ENCODE data around the gene RALGPS1.

Gene RALGPS1

GRCh38 chr9:127181595-127182190, 267.1 kb downstream of the RALGPS1 start:
- in situ Hi-C loops (cut with MboI; ENCODE audit: low sequenced_read_pairs): no loop called here

GRCh38 chr9:127182901-127183746, 268.5 kb downstream of the RALGPS1 start:
- in situ Hi-C loops (cut with MboI; ENCODE audit: low sequenced_read_pairs): no loop called here

DNA sequence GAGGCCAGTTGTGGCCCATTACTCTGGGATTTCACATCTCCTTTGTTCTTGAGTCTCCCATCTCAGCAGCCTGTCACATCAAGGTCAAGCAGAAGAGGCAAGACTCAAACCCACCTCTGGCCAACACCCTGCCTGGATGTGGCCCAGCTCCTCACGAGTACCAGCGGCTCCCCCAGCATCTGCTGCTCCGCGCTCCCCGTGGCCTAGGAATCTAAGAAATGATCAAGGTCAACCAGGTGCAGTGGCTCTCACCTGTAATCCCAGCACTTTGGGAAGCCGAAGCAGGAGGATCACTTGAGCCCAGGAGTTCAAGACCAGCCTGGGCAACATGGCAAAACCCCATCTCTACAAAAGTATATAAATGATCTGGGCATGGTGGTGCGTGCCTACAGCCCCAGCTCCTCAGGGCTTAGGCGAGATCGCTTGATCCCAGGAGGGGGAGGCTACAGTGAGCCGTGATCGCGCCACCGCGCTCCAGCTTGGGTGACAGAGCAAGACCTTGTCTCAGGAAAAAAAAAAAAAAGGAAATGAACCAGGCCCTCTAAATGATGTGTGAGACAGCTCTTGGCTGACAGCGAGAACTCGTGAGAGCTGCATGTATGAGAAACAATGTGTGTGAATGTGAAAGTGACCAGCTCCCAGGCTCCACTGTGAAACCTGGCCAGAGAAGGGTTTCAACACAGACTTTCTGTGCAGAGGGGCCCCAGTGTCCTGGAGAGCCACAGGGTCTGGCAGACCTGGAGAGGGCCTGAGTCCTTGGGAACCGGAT, 269.4 kb downstream of the RALGPS1 start:
- in situ Hi-C loops (cut with MboI; ENCODE audit: low sequenced_read_pairs): no loop called here

DNA sequence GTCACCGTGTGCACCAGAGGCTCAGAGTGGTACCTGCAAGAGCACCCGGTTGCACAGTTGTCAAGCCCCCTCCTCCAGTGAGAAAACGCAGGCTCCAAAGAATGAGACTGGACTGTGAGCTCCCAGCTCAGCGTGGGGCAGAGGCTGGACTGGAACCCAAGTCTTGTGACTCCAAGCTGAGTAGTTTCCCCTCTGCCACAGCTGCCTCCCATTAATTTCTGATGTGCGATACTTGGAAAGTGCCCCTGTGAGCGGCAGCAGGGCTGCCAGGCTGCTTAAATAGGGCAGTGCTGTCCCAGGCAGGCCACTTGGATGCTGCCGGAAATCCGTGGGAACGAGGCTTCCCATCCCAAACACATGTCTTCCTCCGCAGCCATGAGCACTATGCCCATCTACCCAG, 270.1 kb downstream of the RALGPS1 start:
- in situ Hi-C loops (cut with MboI; ENCODE audit: low sequenced_read_pairs): no loop called here

- in situ Hi-C loops (cut with MboI; ENCODE audit: low sequenced_read_pairs): no loop called here
Measured at GRCh38 chr9:127185181-127185580, 270.6 kb downstream of the RALGPS1 start.

DNA sequence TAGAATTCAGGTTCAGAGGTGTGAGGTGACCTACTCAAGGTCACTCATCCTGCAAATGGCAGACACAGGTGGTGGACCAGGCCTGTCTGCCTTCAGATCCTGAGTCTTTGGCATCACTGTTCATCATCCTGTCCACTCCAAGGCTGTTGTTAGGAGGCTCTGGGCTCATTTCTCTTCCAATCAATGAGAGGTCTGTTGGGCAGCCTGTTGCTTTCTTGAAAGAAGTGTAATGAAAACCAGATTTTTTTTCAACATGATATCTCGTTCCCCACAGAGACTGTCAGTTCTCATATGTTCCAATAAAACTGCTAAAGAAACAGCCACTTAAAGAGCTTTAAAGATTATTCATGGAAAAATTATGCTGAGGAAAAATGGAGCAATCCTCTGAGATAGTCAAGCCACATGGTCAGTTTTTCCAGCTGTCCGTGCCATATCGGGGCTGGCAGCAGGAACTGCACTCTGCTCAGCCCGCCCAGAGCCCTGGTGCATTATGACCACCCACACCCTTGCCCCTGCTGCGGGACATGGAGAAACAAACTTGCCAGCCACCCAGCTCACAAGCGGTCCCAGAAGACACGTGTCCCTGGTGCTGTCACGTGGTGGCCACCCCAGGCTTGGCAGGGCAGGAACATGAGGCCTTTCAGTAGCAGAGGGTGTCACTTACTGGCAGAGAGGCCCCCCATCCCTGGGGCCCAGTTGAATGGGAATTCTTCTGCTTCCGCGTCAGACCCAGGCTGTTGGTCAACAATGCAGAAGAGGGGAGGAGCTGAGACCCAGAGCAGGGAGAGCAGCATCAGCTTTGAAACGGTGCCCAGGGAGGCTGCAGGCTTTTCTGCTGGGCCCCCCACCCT, 271.6 kb downstream of the RALGPS1 start:
- in situ Hi-C loops (cut with MboI; ENCODE audit: low sequenced_read_pairs): no loop called here

DNA sequence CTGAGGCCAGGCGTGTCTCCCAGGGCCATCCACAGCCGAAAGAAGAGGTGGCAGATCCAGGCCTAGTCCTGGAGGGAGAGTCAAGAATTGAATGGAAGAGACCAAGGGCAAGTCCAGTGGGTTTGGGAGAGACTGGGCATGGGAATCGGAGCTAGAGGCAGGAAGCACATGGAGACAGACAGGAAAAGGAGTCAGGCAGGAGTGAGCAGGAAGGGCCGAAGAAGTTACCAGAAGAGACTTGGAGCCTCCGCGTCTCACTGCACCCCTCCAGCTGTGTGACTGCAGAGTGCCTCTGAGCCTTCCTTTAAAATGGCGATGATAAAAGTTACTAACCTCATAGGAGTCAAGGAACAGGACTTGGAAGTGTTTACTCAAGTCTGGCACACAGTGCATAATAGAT, 272.2 kb downstream of the RALGPS1 start:
- in situ Hi-C loops (cut with MboI; ENCODE audit: low sequenced_read_pairs): no loop called here

DNA sequence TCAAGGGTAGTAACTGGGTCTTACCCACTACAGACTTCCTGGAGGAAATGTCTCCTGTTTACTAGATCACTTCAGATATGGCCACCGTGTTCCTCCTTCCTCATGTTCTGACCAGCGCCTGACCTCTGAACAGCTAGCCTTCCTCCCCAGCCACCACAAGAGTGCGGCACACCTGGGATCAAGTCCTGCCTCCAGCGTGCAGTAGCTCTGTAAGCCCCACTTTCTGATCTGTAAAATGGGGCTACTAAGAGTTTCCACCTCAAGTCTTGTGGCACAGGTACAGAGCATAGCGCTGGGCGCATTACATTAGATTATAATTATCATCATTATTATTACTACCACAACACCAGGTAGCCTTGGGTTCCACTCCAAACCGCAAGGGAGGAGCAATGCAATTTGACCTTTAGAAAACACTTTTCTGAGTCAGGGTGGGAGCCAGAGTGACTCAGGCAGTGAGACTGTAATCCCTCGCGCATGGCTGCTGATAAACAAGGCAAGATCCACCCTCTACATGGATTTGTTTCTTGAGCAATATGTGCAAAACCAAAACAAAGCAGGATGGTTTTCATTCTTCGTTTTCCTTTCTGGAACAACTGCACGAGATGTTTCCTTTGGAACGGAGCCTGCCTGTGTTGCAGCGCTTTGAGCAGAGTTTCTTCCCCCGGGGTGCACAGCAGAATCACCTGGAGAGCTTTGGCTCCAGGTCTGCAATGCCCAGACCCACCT, 272.8 kb downstream of the RALGPS1 start:
- in situ Hi-C loops (cut with MboI; ENCODE audit: low sequenced_read_pairs): no loop called here

- in situ Hi-C loops (cut with MboI; ENCODE audit: low sequenced_read_pairs): no loop called here
Measured at GRCh38 chr9:127188396-127188795, 273.8 kb downstream of the RALGPS1 start.

GRCh38 chr9:127189628-127190027, 275.0 kb downstream of the RALGPS1 start:
- in situ Hi-C loops (cut with MboI; ENCODE audit: low sequenced_read_pairs): no loop called here

- in situ Hi-C loops (cut with MboI; ENCODE audit: low sequenced_read_pairs): no loop called here
Measured at GRCh38 chr9:127192744-127193143, 278.2 kb downstream of the RALGPS1 start.

DNA sequence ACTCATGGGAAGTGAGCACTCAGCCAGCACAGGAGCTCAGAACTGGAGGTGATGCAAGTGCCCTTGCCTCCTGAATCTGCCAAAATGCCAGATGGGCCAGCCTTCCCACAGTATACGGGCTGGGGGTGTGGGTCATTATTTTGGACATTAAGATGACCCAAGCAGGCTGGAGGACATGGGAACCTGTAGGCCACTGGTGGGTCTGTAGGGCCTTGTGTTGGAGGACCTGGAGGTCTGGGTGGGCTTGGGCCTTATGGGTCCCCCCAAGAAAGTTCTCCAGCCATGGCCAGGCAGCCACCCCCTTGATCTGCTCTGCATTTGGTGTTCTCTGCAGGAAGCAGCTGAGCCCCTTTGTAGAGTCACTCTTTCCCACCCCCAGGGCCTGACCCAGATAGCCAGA, 278.9 kb downstream of the RALGPS1 start:
- in situ Hi-C loops (cut with MboI; ENCODE audit: low sequenced_read_pairs): no loop called here

DNA sequence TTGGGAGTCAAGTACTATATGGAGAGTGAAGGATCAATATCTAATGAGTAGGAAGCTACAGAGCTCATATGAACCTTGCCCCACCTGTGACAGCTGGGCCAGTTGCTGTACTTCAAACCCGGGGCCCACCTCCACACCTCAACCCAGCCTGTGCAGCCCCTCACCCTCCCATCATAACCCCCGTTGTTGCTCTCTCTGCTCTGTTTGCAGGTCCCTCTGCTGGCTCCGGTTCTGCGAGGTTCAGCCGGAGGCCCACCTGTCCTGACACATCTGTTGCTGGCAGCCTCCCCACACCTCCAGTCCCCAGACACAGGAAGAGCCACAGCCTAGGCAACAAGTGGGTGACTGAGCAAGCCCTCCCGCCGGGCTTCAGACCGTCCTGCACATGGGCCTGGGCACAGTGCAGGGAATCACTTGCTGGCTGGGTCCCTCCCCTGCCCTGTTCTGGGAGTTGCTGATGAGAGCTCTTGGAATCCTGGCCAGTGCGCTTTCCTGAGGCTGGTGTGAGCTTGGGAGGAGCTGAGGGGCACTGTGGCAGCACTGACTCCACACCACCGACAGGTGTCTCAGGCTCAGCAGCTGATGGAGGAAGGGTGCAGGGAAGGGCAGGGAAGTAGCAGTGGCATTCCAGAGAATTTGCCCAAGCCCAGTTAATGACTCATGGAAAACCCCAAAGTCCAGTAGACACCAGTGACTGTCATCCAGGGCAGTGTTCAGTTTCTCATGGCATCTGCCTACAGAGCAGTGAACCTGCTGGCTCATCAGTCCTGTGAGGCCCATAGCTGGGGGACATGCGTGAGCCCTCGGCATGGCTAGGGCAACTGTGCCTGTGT, 280.5 kb downstream of the RALGPS1 start:
- in situ Hi-C loops (cut with MboI; ENCODE audit: low sequenced_read_pairs): no loop called here

- in situ Hi-C loops (cut with MboI; ENCODE audit: low sequenced_read_pairs): no loop called here
Measured at GRCh38 chr9:127195976-127196825, 281.6 kb downstream of the RALGPS1 start.

DNA sequence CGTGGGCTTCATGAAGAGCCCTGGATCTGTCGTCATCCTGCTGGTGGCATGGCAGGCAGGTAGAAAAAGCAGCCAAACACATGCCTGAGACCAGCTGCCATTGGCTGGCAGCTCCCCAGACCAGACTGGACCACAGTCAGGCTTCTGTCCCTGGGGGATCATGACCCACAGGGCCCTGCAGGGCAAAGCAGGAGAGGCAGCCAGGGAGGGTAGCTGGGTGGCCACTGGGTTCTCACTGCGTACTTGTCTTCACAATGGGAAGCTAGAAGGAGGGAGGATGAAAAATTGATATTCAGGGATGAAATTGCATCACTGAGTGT, 282.2 kb downstream of the RALGPS1 start:
- in situ Hi-C loops (cut with MboI; ENCODE audit: low sequenced_read_pairs): no loop called here

DNA sequence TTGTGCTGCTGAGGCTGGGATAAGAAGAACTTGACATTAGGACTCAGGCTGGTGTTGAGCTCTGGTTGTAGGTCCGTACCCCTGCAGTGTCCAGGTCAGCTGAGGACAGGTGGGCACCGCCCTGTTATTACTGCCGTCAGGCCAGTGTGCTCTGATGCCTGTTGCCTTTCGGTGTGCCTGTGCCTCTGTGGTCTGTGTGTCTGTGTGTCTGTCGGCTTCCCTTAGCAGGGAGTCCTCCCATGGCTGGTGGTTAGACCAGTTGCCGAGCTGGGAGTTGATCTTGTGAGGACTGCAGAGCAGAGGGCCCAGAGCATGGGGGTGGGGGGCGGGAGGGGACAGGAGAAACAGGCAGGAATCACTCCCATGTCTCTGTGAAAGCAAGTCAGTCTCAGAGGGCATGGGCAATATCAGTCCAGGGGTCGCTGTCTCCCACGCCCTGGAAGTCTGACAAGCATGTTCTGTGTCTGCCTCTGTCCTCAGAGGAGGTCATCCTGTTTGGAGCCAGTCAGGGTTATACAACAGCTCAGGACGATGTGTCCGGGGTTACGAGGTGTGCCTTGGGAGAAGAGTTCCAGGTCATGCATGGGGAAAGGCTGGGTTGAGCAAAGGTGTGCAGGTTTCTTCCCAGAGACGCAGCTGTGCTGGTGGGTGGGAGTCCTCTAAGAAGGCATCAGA, 282.7 kb downstream of the RALGPS1 start:
- in situ Hi-C loops (cut with MboI; ENCODE audit: low sequenced_read_pairs): no loop called here

- in situ Hi-C loops (cut with MboI; ENCODE audit: low sequenced_read_pairs): no loop called here
Measured at GRCh38 chr9:127197861-127198430, 283.4 kb downstream of the RALGPS1 start.

- in situ Hi-C loops (cut with MboI; ENCODE audit: low sequenced_read_pairs): no loop called here
Measured at GRCh38 chr9:127198587-127198986, 284.0 kb downstream of the RALGPS1 start.

Data from HL-60/S4 (cell line).